IMR-90 (cell line): Measurements from ENCODE around the gene APOH. TPM values are rescaled to one million over a fixed set of nuclear protein-coding genes. Genes with fewer than 3 reads are reported as not detected.

Source experiments
- ATAC-seq: fragments of 200-7000 bp; cut with Tn5 transposase; 2 replicates; pipeline ENCODE4 v1.9.1; 2020; ENCODE audit warnings: low read depth, mild to moderate bottlenecking, moderate library complexity
- BruUV-seq: library from RNA; stranded (reverse); fragments of 400-500 nt; replicated peaks from 2 replicates; lab custom pipeline; 2021; lab: Mats Ljungman, UMichigan
- CTCF ChIA-PET: fragments of 300-600 bp; formaldehyde crosslinking; extraction: SDS; loops from one replicate; lab custom pipeline; 2021; ENCODE audit warnings: antibody characterized with exemption; lab: Yijun Ruan, JAX
- POLR2A ChIA-PET: fragments of 300-600 bp; sonication (Branson Sonifier 250); formaldehyde crosslinking; loops from one replicate; lab custom pipeline; 2022; ENCODE audit warnings: antibody characterized with exemption; ENCODE audit not compliant: unreplicated experiment; lab: Charles Lee
- DNase-seq: peaks from one replicate; pipeline ENCODE4 v3.0.0; 2013
- H2AFZ ChIP-seq: replicated peaks from 2 replicates; pipeline ENCODE3; 2013; ENCODE audit warnings: low read length, mild to moderate bottlenecking; ENCODE audit not compliant: poor library complexity
- H2AK5ac ChIP-seq: 2 replicates; pipeline ENCODE4 v1.6.1; 2013; ENCODE audit warnings: low read depth, low read length, inconsistent platforms
- H2AK9ac ChIP-seq: replicated peaks from 2 replicates; pipeline ENCODE3; 2013; ENCODE audit warnings: mild to moderate bottlenecking, low read depth, low read length, moderate library complexity; ENCODE audit not compliant: poor library complexity
- H2BK120ac ChIP-seq: 2 replicates; pipeline ENCODE4 v1.6.1; 2013; ENCODE audit warnings: low read depth, low read length, inconsistent platforms
- H2BK15ac ChIP-seq: 3 replicates; pipeline ENCODE4 v1.6.1; 2013; ENCODE audit warnings: low read depth, low read length, inconsistent platforms
- H2BK20ac ChIP-seq: 2 replicates; pipeline ENCODE4 v1.6.1; 2013; ENCODE audit warnings: low read depth, mild to moderate bottlenecking, inconsistent platforms, low read length, moderate library complexity
- H2BK5ac ChIP-seq: 2 replicates; pipeline ENCODE4 v1.6.1; 2013; ENCODE audit warnings: mild to moderate bottlenecking, low read depth, low read length, inconsistent platforms; ENCODE audit not compliant: poor library complexity, severe bottlenecking
- H3K14ac ChIP-seq: replicated peaks from 2 replicates; pipeline ENCODE4 v1.6.1; 2013; ENCODE audit warnings: low read depth, low read length, inconsistent platforms
- H3K18ac ChIP-seq: 2 replicates; pipeline ENCODE4 v1.6.1; 2013; ENCODE audit warnings: low read depth, low read length, control low read depth
- H3K23ac ChIP-seq: 2 replicates; pipeline ENCODE4 v1.6.1; 2013; ENCODE audit warnings: low read depth, low read length, inconsistent platforms
- H3K27ac ChIP-seq: 2 replicates; pipeline ENCODE4 v1.5.1; 2013; ENCODE audit warnings: mild to moderate bottlenecking, control low read depth, low read length; ENCODE audit not compliant: insufficient read depth
- H3K27me3 ChIP-seq: 2 replicates; pipeline ENCODE4 v1.6.1; 2013; ENCODE audit warnings: low read length; ENCODE audit not compliant: control insufficient read depth, insufficient read depth
- H3K36me3 ChIP-seq: 2 replicates; pipeline ENCODE4 v1.6.1; 2013; ENCODE audit warnings: low read length, mixed read lengths; ENCODE audit not compliant: control insufficient read depth, insufficient read depth
- H3K4ac ChIP-seq: 2 replicates; pipeline ENCODE4 v1.6.1; 2013; ENCODE audit warnings: low read depth, low read length, inconsistent platforms
- H3K4me1 ChIP-seq: 2 replicates; pipeline ENCODE4 v1.6.1; 2013; ENCODE audit warnings: low read length, mixed read lengths; ENCODE audit not compliant: control insufficient read depth, insufficient read depth
- H3K4me2 ChIP-seq: 2 replicates; pipeline ENCODE4 v1.6.1; 2013; ENCODE audit warnings: low read depth, mild to moderate bottlenecking, control low read depth, low read length, moderate library complexity
- H3K4me3 ChIP-seq: 2 replicates; pipeline ENCODE4 v1.5.1; 2013; ENCODE audit warnings: low read depth, mild to moderate bottlenecking, control low read depth, low read length, moderate library complexity; ENCODE audit not compliant: insufficient read depth
- H3K56ac ChIP-seq: 2 replicates; pipeline ENCODE4 v1.6.1; 2013; ENCODE audit warnings: low read length, inconsistent platforms; ENCODE audit not compliant: insufficient read depth; ENCODE audit errors: extremely low read depth
- H3K79me1 ChIP-seq, 2 experiments: 2 replicates each; pipeline ENCODE4 v1.6.1; 2013; ENCODE audit warnings: low read length in 2 of 2, inconsistent platforms in 1 of 2, low read depth in 1 of 2
- H3K9ac ChIP-seq: 2 replicates; pipeline ENCODE4 v1.6.1; 2013; ENCODE audit warnings: low read depth, low read length, control low read depth
- H3K9me1 ChIP-seq: 2 replicates; pipeline ENCODE4 v1.6.1; 2013; ENCODE audit warnings: low read length, inconsistent platforms; ENCODE audit not compliant: insufficient read depth
- H3K9me3 ChIP-seq: 2 replicates; pipeline ENCODE4 v1.6.1; 2013; ENCODE audit warnings: low read length; ENCODE audit not compliant: control insufficient read depth, insufficient read depth
- H4K20me1 ChIP-seq: 2 replicates; pipeline ENCODE4 v1.6.1; 2013; ENCODE audit warnings: low read length, inconsistent platforms; ENCODE audit not compliant: insufficient read depth
- H4K5ac ChIP-seq: 2 replicates; pipeline ENCODE4 v1.6.1; 2013; ENCODE audit warnings: mild to moderate bottlenecking, low read depth, low read length, control low read depth
- H4K8ac ChIP-seq, 2 experiments: 2 replicates each; pipeline ENCODE4 v1.6.1; 2013; ENCODE audit warnings: low read depth in 2 of 2, low read length in 2 of 2, control low read depth in 1 of 2, inconsistent platforms in 1 of 2
- H4K91ac ChIP-seq: 2 replicates; pipeline ENCODE4 v1.6.1; 2013; ENCODE audit warnings: low read depth, low read length, inconsistent platforms; ENCODE audit not compliant: insufficient read depth
- BHLHE40 ChIP-seq: fragments of 150-350 bp; IDR thresholded peaks from 2 replicates; pipeline ENCODE4 v1.6.1; 2016; ENCODE audit warnings: mild to moderate bottlenecking, low read depth, low read length
- CEBPB ChIP-seq: IDR thresholded peaks from 2 replicates; pipeline ENCODE4 v1.6.1; 2012; ENCODE audit warnings: low read depth, low read length, improper control_type of control experiment
- CHD1 ChIP-seq: IDR thresholded peaks from 2 replicates; pipeline ENCODE4 v1.6.1; 2012; ENCODE audit warnings: low read depth, low read length, improper control_type of control experiment
- FOS ChIP-seq: fragments of 150-350 bp; IDR thresholded peaks from 2 replicates; pipeline ENCODE4 v1.6.1; 2016; ENCODE audit warnings: low read depth, low read length
- MAFK ChIP-seq: IDR thresholded peaks from 2 replicates; pipeline ENCODE4 v1.6.1; 2012; ENCODE audit warnings: low read depth, low read length, improper control_type of control experiment
- MAZ ChIP-seq: IDR thresholded peaks from 2 replicates; pipeline ENCODE4 v1.6.1; 2012; ENCODE audit warnings: low read depth, mild to moderate bottlenecking, low read length, improper control_type of control experiment, moderate library complexity, borderline replicate concordance
- MXI1 ChIP-seq: IDR thresholded peaks from 2 replicates; pipeline ENCODE4 v1.6.1; 2012; ENCODE audit warnings: low read depth, mild to moderate bottlenecking, low read length, moderate library complexity, borderline replicate concordance
- NFE2L2 ChIP-seq: fragments of 150-350 bp; IDR thresholded peaks from 2 replicates; pipeline ENCODE4 v1.6.1; 2016; ENCODE audit warnings: low read depth, mild to moderate bottlenecking, low read length
- POLR2A ChIP-seq: IDR thresholded peaks from 2 replicates; pipeline ENCODE4 v1.6.1; 2012; ENCODE audit warnings: mild to moderate bottlenecking, low read depth, low read length
- RAD21 ChIP-seq: IDR thresholded peaks from 2 replicates; pipeline ENCODE4 v1.6.1; 2012; ENCODE audit warnings: low read length, improper control_type of control experiment
- RCOR1 ChIP-seq: IDR thresholded peaks from 2 replicates; pipeline ENCODE4 v1.6.1; 2012; ENCODE audit warnings: mild to moderate bottlenecking, low read length, improper control_type of control experiment; ENCODE audit not compliant: insufficient replicate concordance
- RFX5 ChIP-seq: IDR thresholded peaks from 2 replicates; pipeline ENCODE4 v1.8.0; 2012; ENCODE audit warnings: low read depth, mild to moderate bottlenecking, low read length, moderate library complexity
- SMC3 ChIP-seq: fragments of 150-350 bp; IDR thresholded peaks from 2 replicates; pipeline ENCODE4 v1.6.1; 2016; ENCODE audit warnings: low read depth, mild to moderate bottlenecking, antibody characterized with exemption, low read length, moderate library complexity
- USF2 ChIP-seq: fragments of 150-350 bp; IDR thresholded peaks from 2 replicates; pipeline ENCODE4 v1.6.1; 2017; ENCODE audit warnings: mild to moderate bottlenecking, antibody characterized with exemption, low read length, low read depth
- WGBS, 2 experiments: methylation state at CpG; one replicate each; pipeline versions ENCODE4 v1.1.5 to v1.1.7; 2013; ENCODE audit warnings: missing lambda C conversion rate in 2 of 2; ENCODE audit not compliant: insufficient read length in 1 of 2; ENCODE audit errors: extremely low coverage in 2 of 2; 5-methylcytosine and 5-hydroxymethylcytosine counted together
- dilution Hi-C: fragments of 300-500 bp; cut with HindIII; formaldehyde crosslinking; loops from one replicate; pipeline ENCODE4 v1.14.3; 2018; ENCODE audit warnings: low sequenced_read_pairs; ENCODE audit not compliant: unreplicated experiment
- in situ Hi-C: fragments of 300-500 bp; cut with MboI; formaldehyde crosslinking; loops from 3 replicates; pipeline ENCODE4 v1.14.3; 2019; ENCODE audit warnings: low sequenced_read_pairs, inconsistent platforms, mixed read lengths
- intact Hi-C: fragments of 100-400 bp; cut with micrococcal nuclease; formaldehyde crosslinking; loops from 2 replicates; pipeline ENCODE4 v1.10.0; 2022
- polyA plus RNA-seq, 3 experiments: library from polyadenylated mRNA; depleted of rRNA; stranded (reverse); fragments of >200 nt; gene quantifications; 2 replicates each; pipeline ENCODE4 v1.2.3, GENCODE V29; 2012; ENCODE audit warnings: low replicate concordance in 1 of 3
- total RNA-seq: library from RNA; depleted of rRNA; stranded (reverse); fragments of >200 nt; gene quantifications from 2 replicates; pipeline ENCODE4 v1.2.3, GENCODE V29; 2012
- TF ChIP-seq, protein P1 (sequence below): fragments of 150-350 bp; IDR thresholded peaks from 2 replicates; pipeline ENCODE4 v1.6.1; 2016; ENCODE audit warnings: low read depth, mild to moderate bottlenecking, low read length, moderate library complexity, borderline replicate concordance
- TF ChIP-seq, protein P2 (sequence below): conservative IDR thresholded peaks from 2 replicates; pipeline ENCODE4 v1.5.1; 2012; ENCODE audit warnings: mild to moderate bottlenecking, low read depth, low read length, improper control_type of control experiment

Gene APOH
- total and polyA plus RNA-seq, 2 of the 4 experiments (the other 2 are of a cell fraction), result not detected

GRCh38 chr17:66250686-66251085 is 21.5 kb upstream of the APOH start:
- TF ChIP-seq MXI1 (no peak), RCOR1 (no peak), BHLHE40 (no peak), USF2 (no peak), CHD1 (no peak), FOS (no peak), CEBPB (no peak), POLR2A (no peak), SMC3 (no peak), RFX5 (no peak), MAZ (no peak), RAD21 (no peak), MAFK (no peak), NFE2L2 (no peak)
- TF ChIP-seq, protein P1, sequence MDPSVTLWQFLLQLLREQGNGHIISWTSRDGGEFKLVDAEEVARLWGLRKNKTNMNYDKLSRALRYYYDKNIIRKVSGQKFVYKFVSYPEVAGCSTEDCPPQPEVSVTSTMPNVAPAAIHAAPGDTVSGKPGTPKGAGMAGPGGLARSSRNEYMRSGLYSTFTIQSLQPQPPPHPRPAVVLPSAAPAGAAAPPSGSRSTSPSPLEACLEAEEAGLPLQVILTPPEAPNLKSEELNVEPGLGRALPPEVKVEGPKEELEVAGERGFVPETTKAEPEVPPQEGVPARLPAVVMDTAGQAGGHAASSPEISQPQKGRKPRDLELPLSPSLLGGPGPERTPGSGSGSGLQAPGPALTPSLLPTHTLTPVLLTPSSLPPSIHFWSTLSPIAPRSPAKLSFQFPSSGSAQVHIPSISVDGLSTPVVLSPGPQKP, result no peak
- TF ChIP-seq, protein P2, sequence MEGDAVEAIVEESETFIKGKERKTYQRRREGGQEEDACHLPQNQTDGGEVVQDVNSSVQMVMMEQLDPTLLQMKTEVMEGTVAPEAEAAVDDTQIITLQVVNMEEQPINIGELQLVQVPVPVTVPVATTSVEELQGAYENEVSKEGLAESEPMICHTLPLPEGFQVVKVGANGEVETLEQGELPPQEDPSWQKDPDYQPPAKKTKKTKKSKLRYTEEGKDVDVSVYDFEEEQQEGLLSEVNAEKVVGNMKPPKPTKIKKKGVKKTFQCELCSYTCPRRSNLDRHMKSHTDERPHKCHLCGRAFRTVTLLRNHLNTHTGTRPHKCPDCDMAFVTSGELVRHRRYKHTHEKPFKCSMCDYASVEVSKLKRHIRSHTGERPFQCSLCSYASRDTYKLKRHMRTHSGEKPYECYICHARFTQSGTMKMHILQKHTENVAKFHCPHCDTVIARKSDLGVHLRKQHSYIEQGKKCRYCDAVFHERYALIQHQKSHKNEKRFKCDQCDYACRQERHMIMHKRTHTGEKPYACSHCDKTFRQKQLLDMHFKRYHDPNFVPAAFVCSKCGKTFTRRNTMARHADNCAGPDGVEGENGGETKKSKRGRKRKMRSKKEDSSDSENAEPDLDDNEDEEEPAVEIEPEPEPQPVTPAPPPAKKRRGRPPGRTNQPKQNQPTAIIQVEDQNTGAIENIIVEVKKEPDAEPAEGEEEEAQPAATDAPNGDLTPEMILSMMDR, result no peak
- Histone ChIP-seq H3K9me1 (peaks cover 3% of the 10 kb centered on the region; the same call in 1 of the 2 replicates), H4K20me1 (no peaks in the 10 kb centered on the region), H3K56ac (no peak overlapping the region), H3K9ac (no peak overlapping the region), H2AFZ (no peak overlapping the region), H2BK5ac (no peak overlapping the region), H2AK5ac (no peak overlapping the region), H3K4me2 (no peak overlapping the region), H3K36me3 (no peaks in the 10 kb centered on the region), H2BK15ac (no peak overlapping the region), H2BK20ac (no peak overlapping the region), H3K23ac (no peak overlapping the region), H4K5ac (no peak overlapping the region), H3K18ac (no peak overlapping the region), H4K91ac (no peak overlapping the region), H3K9me3 (no peaks in the 10 kb centered on the region), H3K4me3 (no peak overlapping the region), H4K8ac (no peak overlapping the region), H3K79me1 (no peaks in the 10 kb centered on the region), H3K4me1 (no peaks in the 10 kb centered on the region), H3K14ac (no peak overlapping the region), H3K27me3 (no peaks in the 10 kb centered on the region), H2BK120ac (no peak overlapping the region), H2AK9ac (no peak overlapping the region), H3K27ac (no peak overlapping the region), H3K4ac (no peak overlapping the region)
- POLR2A ChIA-PET, result no interaction called here
- CTCF ChIA-PET, result no interaction called here
- no TSS peak for BruUV-seq
- dilution Hi-C loops (no loop called here), intact Hi-C loops (no loop called here), in situ Hi-C loops (no loop called here)
- no CpG with 5 or more reads among the region's 3 CpGs for WGBS, 2 experiments
- DNase-seq (no peak), ATAC-seq (no peak)
